ENCODE measurements around the gene THPO. TPM values are rescaled to one million over a fixed set of nuclear protein-coding genes. Genes with fewer than 3 reads are reported as not detected.

The THPO gene
- total and polyA plus RNA-seq, 2 donors (not counting 1 experiment from before 2014, with no cell fraction given), result not detected

DNA sequence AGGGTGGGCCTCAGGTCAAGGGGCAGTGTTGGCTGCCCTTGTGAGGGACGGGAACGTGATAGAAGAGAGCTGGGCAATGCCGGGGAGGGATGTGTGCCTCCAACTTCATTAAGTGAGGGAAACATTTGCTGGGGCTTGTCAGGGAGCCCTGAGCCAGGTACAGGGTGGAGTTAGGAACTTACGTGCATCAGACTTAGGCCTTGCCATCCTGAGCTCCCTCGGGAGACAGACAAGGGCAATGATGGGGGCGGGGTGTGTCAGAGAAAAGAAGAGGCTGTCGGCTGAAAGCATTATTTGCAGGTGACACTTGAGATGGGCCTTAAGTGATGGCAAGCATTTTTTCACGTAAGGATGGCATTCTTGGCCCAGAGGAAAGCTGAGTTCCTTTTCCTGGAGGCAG is 39.0 kb downstream of the THPO start:
- no peak overlapping the region for H3K27ac ChIP-seq (ENCODE audit: low read length in 2 of 2)
- H3K9me3 ChIP-seq (ENCODE audit: control extremely low read depth in 1 of 3, control insufficient read depth in 2 of 3, insufficient read depth in 1 of 3, low read length in 2 of 3), result no peaks in the 10 kb centered on the region
- WGBS (ENCODE audit: insufficient coverage), result 91% methylated on average over 8 of the region's 8 CpGs
- POLR2A ChIA-PET, result no interaction called here
- Mint-ChIP-seq H3K27me3 (no peaks in the 10 kb centered on the region), H3K27ac (no peak overlapping the region), H3K4me3 (peak overlapping the region; percentile 39), H3K9me3 (ENCODE audit: insufficient read depth) (no peaks in the 10 kb centered on the region), H3K4me1 (peaks cover 29% of the 10 kb centered on the region)
- DNase-seq (no peak), ATAC-seq (ENCODE audit: low read depth) (no peak)
- H3K36me3 ChIP-seq (replicated peaks in 1 of 2; ENCODE audit: control extremely low read depth in 1 of 2, control insufficient read depth in 1 of 2, extremely low read depth in 1 of 2, insufficient read depth in 2 of 2, low read length in 1 of 2), result peaks cover 0 to 11% of the 10 kb centered on the region in 2 experiments
- CTCF ChIA-PET, result no interaction called here
- H3K4me1 ChIP-seq (ENCODE audit: control insufficient read depth in 2 of 2, insufficient read depth in 2 of 2, low read length in 2 of 2), result peaks cover 14 to 25% of the 10 kb centered on the region in 2 donors
- H3K79me2 ChIP-seq (ENCODE audit: control insufficient read depth, insufficient read depth, low read length), result peaks cover 19% of the 10 kb centered on the region
- peak overlapping the region; percentile 36 for H3K4me2 ChIP-seq (replicated peaks; ENCODE audit: low read depth, low read length, poor library complexity, severe bottlenecking)
- no peak overlapping the region for H2AFZ ChIP-seq (ENCODE audit: insufficient read depth, low read depth, low read length, poor library complexity, severe bottlenecking)
- peaks cover 0 to 3% (median 0%) of the 10 kb centered on the region in 4 experiments for H3K27me3 ChIP-seq (replicated peaks in 1 of 4; ENCODE audit: control extremely low read depth in 1 of 4, control insufficient read depth in 3 of 4, insufficient read depth in 4 of 4, low read length in 3 of 4)
- no peak overlapping the region for H3K9ac ChIP-seq (ENCODE audit: low read length)
- TF ChIP-seq EZH2 (IDR thresholded peaks at IDR 0.05; ENCODE audit: borderline replicate concordance, insufficient read depth, low read depth, low read length, poor library complexity, severe bottlenecking), result no peak
- TF ChIP-seq, protein P1, sequence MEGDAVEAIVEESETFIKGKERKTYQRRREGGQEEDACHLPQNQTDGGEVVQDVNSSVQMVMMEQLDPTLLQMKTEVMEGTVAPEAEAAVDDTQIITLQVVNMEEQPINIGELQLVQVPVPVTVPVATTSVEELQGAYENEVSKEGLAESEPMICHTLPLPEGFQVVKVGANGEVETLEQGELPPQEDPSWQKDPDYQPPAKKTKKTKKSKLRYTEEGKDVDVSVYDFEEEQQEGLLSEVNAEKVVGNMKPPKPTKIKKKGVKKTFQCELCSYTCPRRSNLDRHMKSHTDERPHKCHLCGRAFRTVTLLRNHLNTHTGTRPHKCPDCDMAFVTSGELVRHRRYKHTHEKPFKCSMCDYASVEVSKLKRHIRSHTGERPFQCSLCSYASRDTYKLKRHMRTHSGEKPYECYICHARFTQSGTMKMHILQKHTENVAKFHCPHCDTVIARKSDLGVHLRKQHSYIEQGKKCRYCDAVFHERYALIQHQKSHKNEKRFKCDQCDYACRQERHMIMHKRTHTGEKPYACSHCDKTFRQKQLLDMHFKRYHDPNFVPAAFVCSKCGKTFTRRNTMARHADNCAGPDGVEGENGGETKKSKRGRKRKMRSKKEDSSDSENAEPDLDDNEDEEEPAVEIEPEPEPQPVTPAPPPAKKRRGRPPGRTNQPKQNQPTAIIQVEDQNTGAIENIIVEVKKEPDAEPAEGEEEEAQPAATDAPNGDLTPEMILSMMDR (IDR thresholded peaks at IDR 0.05), result no peak
- no peaks in the 10 kb centered on the region for H4K20me1 ChIP-seq (ENCODE audit: control insufficient read depth, insufficient read depth, low read length, poor library complexity, severe bottlenecking)
- intact Hi-C loops (cut with micrococcal nuclease), result no loop called here
- no peak overlapping the region for H3K4me3 ChIP-seq (ENCODE audit: control extremely low read depth in 1 of 5, extremely low read depth in 1 of 5, insufficient read depth in 1 of 5, low read depth in 2 of 5, low read length in 4 of 5)

GRCh38 chr3:184338511-184338945 is 39.5 kb downstream of the THPO start:
- POLR2A ChIA-PET, result no interaction called here
- no peak overlapping the region for H2AFZ ChIP-seq (ENCODE audit: insufficient read depth, low read depth, low read length, poor library complexity, severe bottlenecking)
- no peak overlapping the region for H3K9ac ChIP-seq (ENCODE audit: low read length)
- no peaks in the 10 kb centered on the region for H3K9me3 ChIP-seq (ENCODE audit: control extremely low read depth in 1 of 3, control insufficient read depth in 2 of 3, insufficient read depth in 1 of 3, low read length in 2 of 3)
- H3K79me2 ChIP-seq (ENCODE audit: control insufficient read depth, insufficient read depth, low read length), result peaks cover 19% of the 10 kb centered on the region
- WGBS (ENCODE audit: insufficient coverage), result 60% methylated on average over 37 of the region's 37 CpGs
- peaks cover 0 to 3% (median 0%) of the 10 kb centered on the region in 4 experiments for H3K27me3 ChIP-seq (replicated peaks in 1 of 4; ENCODE audit: control extremely low read depth in 1 of 4, control insufficient read depth in 3 of 4, insufficient read depth in 4 of 4, low read length in 3 of 4)
- ATAC-seq (ENCODE audit: low read depth) (no peak), DNase-seq (peak; percentile 54)
- H3K4me3 ChIP-seq (ENCODE audit: control extremely low read depth in 1 of 5, extremely low read depth in 1 of 5, insufficient read depth in 1 of 5, low read depth in 2 of 5, low read length in 4 of 5), result no peak overlapping the region
- Mint-ChIP-seq H3K27me3 (no peaks in the 10 kb centered on the region), H3K27ac (no peak overlapping the region), H3K9me3 (ENCODE audit: insufficient read depth) (no peaks in the 10 kb centered on the region), H3K4me1 (peaks cover 30% of the 10 kb centered on the region), H3K4me3 (peak overlapping the region; percentile 39)
- CTCF ChIA-PET, result interaction anchor here (1.8 kb wide), 1 partner anchor 175 kb away, joined by 5 read pairs; no protein-coding TSS in a partner anchor
- H3K4me1 ChIP-seq (ENCODE audit: control insufficient read depth in 2 of 2, insufficient read depth in 2 of 2, low read length in 2 of 2), result peaks cover 14 to 25% of the 10 kb centered on the region in 2 donors
- TF ChIP-seq EZH2 (IDR thresholded peaks at IDR 0.05; ENCODE audit: borderline replicate concordance, insufficient read depth, low read depth, low read length, poor library complexity, severe bottlenecking), result no peak
- TF ChIP-seq, protein P1 (IDR thresholded peaks at IDR 0.05), result no peak
- H3K27ac ChIP-seq (ENCODE audit: low read length in 2 of 2), result no peak overlapping the region
- peak overlapping the region; percentile 36 for H3K4me2 ChIP-seq (replicated peaks; ENCODE audit: low read depth, low read length, poor library complexity, severe bottlenecking)
- peaks cover 0 to 15% of the 10 kb centered on the region in 2 experiments for H3K36me3 ChIP-seq (replicated peaks in 1 of 2; ENCODE audit: control extremely low read depth in 1 of 2, control insufficient read depth in 1 of 2, extremely low read depth in 1 of 2, insufficient read depth in 2 of 2, low read length in 1 of 2)
- H4K20me1 ChIP-seq (ENCODE audit: control insufficient read depth, insufficient read depth, low read length, poor library complexity, severe bottlenecking), result no peaks in the 10 kb centered on the region
- intact Hi-C loops (cut with micrococcal nuclease), result no loop called here
